Mesenchymal stem cell (in vitro differentiated cells and primary cell): ENCODE data around the gene POLH.
"Not testable (repeated sequence)": the region's sequence is repeated elsewhere in the genome, so short reads cannot be mapped to it uniquely, and the experiment has no call there.

ENCODE experiments used
- DNase-seq: peaks from one replicate; pipeline ENCODE4 v3.0.0-alpha.2; 2013
- H2AFZ ChIP-seq: one replicate; pipeline ENCODE4 v1.6.1; 2013; ENCODE audit warnings: low read depth, mild to moderate bottlenecking, control low read depth, inconsistent platforms, low read length, moderate library complexity
- H2AK5ac ChIP-seq: 2 replicates; pipeline ENCODE4 v1.6.1; 2013; ENCODE audit warnings: low read length, moderate library complexity, mild to moderate bottlenecking, inconsistent platforms; ENCODE audit not compliant: severe bottlenecking
- H2BK120ac ChIP-seq: one replicate; pipeline ENCODE4 v1.6.1; 2013; ENCODE audit warnings: low read depth, mild to moderate bottlenecking, inconsistent platforms, low read length, moderate library complexity
- H2BK12ac ChIP-seq, 2 experiments: one replicate each; pipeline ENCODE4 v1.6.1; 2013; ENCODE audit warnings: inconsistent platforms in 2 of 2, low read length in 2 of 2, mild to moderate bottlenecking in 2 of 2, moderate library complexity in 2 of 2, control low read depth in 1 of 2
- H2BK15ac ChIP-seq: one replicate; pipeline ENCODE4 v1.6.1; 2013; ENCODE audit warnings: mild to moderate bottlenecking, low read depth, inconsistent platforms; ENCODE audit not compliant: poor library complexity, severe bottlenecking
- H2BK5ac ChIP-seq: 2 replicates; pipeline ENCODE4 v1.6.1; 2013; ENCODE audit warnings: low read depth, mild to moderate bottlenecking, low read length, control low read depth, inconsistent platforms; ENCODE audit not compliant: poor library complexity, severe bottlenecking
- H3K14ac ChIP-seq, 2 experiments: one replicate each; pipeline ENCODE4 v1.6.1; 2013; ENCODE audit warnings: inconsistent platforms in 2 of 2, low read length in 2 of 2, control low read depth in 1 of 2, mild to moderate bottlenecking in 1 of 2, moderate library complexity in 1 of 2
- H3K18ac ChIP-seq, 2 experiments: one replicate each; pipeline ENCODE4 v1.6.1; 2013; ENCODE audit warnings: inconsistent platforms in 2 of 2, low read length in 2 of 2, control low read depth in 1 of 2, low read depth in 1 of 2, mild to moderate bottlenecking in 1 of 2
- H3K23ac ChIP-seq, 2 experiments: one replicate each; pipeline ENCODE4 v1.6.1; 2013; ENCODE audit warnings: inconsistent platforms in 2 of 2, low read length in 2 of 2, mild to moderate bottlenecking in 2 of 2, moderate library complexity in 2 of 2, control low read depth in 1 of 2
- H3K27ac ChIP-seq: 2 replicates; pipeline ENCODE4 v1.5.1; 2013; ENCODE audit warnings: mild to moderate bottlenecking, moderate library complexity, low read length, control low read depth, inconsistent platforms; ENCODE audit not compliant: poor library complexity, severe bottlenecking
- H3K27me3 ChIP-seq, 2 experiments: 2 replicates each; pipeline versions ENCODE4 v1.6.1 to v1.7.0; 2013; ENCODE audit warnings: low read length in 2 of 2, mild to moderate bottlenecking in 2 of 2, moderate library complexity in 2 of 2, control low read depth in 1 of 2, inconsistent platforms in 1 of 2; ENCODE audit not compliant: control insufficient read depth in 1 of 2, insufficient read depth in 1 of 2
- H3K36me3 ChIP-seq, 2 experiments: 2 replicates each; pipeline versions ENCODE4 v1.6.1 to v1.7.0; 2013; ENCODE audit warnings: low read length in 2 of 2, control low read depth in 1 of 2, inconsistent platforms in 1 of 2, low read depth in 1 of 2, mild to moderate bottlenecking in 1 of 2; ENCODE audit not compliant: insufficient read depth in 2 of 2, control insufficient read depth in 1 of 2
- H3K4ac ChIP-seq, 2 experiments: one replicate each; pipeline ENCODE4 v1.6.1; 2013; ENCODE audit warnings: inconsistent platforms in 2 of 2, low read length in 2 of 2, mild to moderate bottlenecking in 2 of 2, moderate library complexity in 2 of 2, control low read depth in 1 of 2, low read depth in 1 of 2
- H3K4me1 ChIP-seq: 2 replicates; pipeline ENCODE4 v1.6.1; 2013; ENCODE audit warnings: low read depth, low read length, control low read depth; ENCODE audit not compliant: control insufficient read depth, insufficient read depth
- H3K4me2 ChIP-seq: 2 replicates; pipeline ENCODE4 v1.6.1; 2013; ENCODE audit warnings: low read length, mild to moderate bottlenecking, inconsistent platforms; ENCODE audit not compliant: poor library complexity, severe bottlenecking
- H3K4me3 ChIP-seq, 2 experiments: 2 replicates each; pipeline versions ENCODE4 v1.5.1 to v1.7.0; 2013; ENCODE audit warnings: low read length in 2 of 2, mild to moderate bottlenecking in 2 of 2, control low read depth in 1 of 2, low read depth in 1 of 2; ENCODE audit not compliant: insufficient read depth in 1 of 2
- H3K79me1 ChIP-seq: replicated peaks from 2 replicates; pipeline ENCODE4 v1.6.1; 2013; ENCODE audit warnings: mild to moderate bottlenecking, control low read depth, low read length, inconsistent platforms; ENCODE audit not compliant: poor library complexity, severe bottlenecking
- H3K9ac ChIP-seq: 2 replicates; pipeline ENCODE4 v1.7.0; 2013; ENCODE audit warnings: mild to moderate bottlenecking, low read length, moderate library complexity
- H3K9me3 ChIP-seq: 2 replicates; pipeline ENCODE4 v1.7.0; 2013; ENCODE audit warnings: mild to moderate bottlenecking, low read length; ENCODE audit not compliant: control insufficient read depth
- H4K8ac ChIP-seq: one replicate; pipeline ENCODE4 v1.6.1; 2013; ENCODE audit warnings: inconsistent platforms, mild to moderate bottlenecking, low read length, moderate library complexity
- H4K91ac ChIP-seq: one replicate; pipeline ENCODE4 v1.6.1; 2013; ENCODE audit warnings: mild to moderate bottlenecking, low read length, inconsistent platforms
- WGBS: methylation state at CpG from one replicate; pipeline ENCODE4 v1.1.7; 2013; ENCODE audit warnings: mixed read lengths; 5-methylcytosine and 5-hydroxymethylcytosine counted together

The POLH gene

GRCh38 chr6:43557620-43558019 lies 18.4 kb upstream of the POLH start:
- not testable (repeated sequence) for H3K27me3 ChIP-seq, H2AFZ ChIP-seq, H3K9me3 ChIP-seq, H4K91ac ChIP-seq, H2BK120ac ChIP-seq, H3K4ac ChIP-seq, H3K27ac ChIP-seq, H3K18ac ChIP-seq, H3K14ac ChIP-seq, DNase-seq, H2BK15ac ChIP-seq, H3K79me1 ChIP-seq, H3K23ac ChIP-seq, H3K9ac ChIP-seq, H2BK12ac ChIP-seq, H3K4me1 ChIP-seq, H4K8ac ChIP-seq, H3K4me2 ChIP-seq, H2AK5ac ChIP-seq, H3K4me3 ChIP-seq, H2BK5ac ChIP-seq
- WGBS: 100% methylated on average over 6 of the region's 7 CpGs
- peaks cover 22 to 93% of the 10 kb centered on the region in 2 experiments for H3K36me3 ChIP-seq

GRCh38 chr6:43559328-43559727 lies 16.7 kb upstream of the POLH start:
- Histone ChIP-seq H3K4me2 (no peak overlapping the region), H3K18ac (no peak overlapping the region), H3K9me3 (no peaks in the 10 kb centered on the region), H3K4ac (no peak overlapping the region), H3K27ac (no peak overlapping the region), H4K8ac (no peak overlapping the region), H2BK15ac (no peak overlapping the region), H3K27me3 (no peaks in the 10 kb centered on the region), H3K9ac (no peak overlapping the region), H2BK12ac (no peak overlapping the region), H3K79me1 (peaks cover 4% of the 10 kb centered on the region), H2BK120ac (no peak overlapping the region), H4K91ac (no peak overlapping the region), H3K4me3 (no peak overlapping the region), H3K36me3 (peaks cover 29 to 94% of the 10 kb centered on the region in 2 experiments), H2AFZ (no peak overlapping the region), H3K14ac (no peak overlapping the region), H3K23ac (no peak overlapping the region), H2BK5ac (no peak overlapping the region), H2AK5ac (no peak overlapping the region), H3K4me1 (no peaks in the 10 kb centered on the region)
- no peak for DNase-seq

- H2BK120ac ChIP-seq: no peak overlapping the region
- H4K91ac ChIP-seq: no peak overlapping the region
- H3K14ac ChIP-seq: no peak overlapping the region
- H3K4ac ChIP-seq: no peak overlapping the region
- H3K4me1 ChIP-seq: peaks cover 2% of the 10 kb centered on the region
- no peak overlapping the region for H2BK15ac ChIP-seq
- DNase-seq: peak; percentile 55
- H3K27ac ChIP-seq: peak overlapping the region; percentile 81
- no peaks in the 10 kb centered on the region for H3K9me3 ChIP-seq
- no peak overlapping the region for H2BK5ac ChIP-seq
- H3K79me1 ChIP-seq: peaks cover 24% of the 10 kb centered on the region
- H3K27me3 ChIP-seq: no peaks in the 10 kb centered on the region
- no peak overlapping the region for H4K8ac ChIP-seq
- H2AFZ ChIP-seq: no peak overlapping the region
- no peak overlapping the region for H2BK12ac ChIP-seq
- H3K4me2 ChIP-seq: no peak overlapping the region
- no peak overlapping the region for H3K23ac ChIP-seq
- no peak overlapping the region for H2AK5ac ChIP-seq
- H3K9ac ChIP-seq: no peak overlapping the region
- WGBS: 86% methylated on average over 4 of the region's 5 CpGs
- H3K18ac ChIP-seq: no peak overlapping the region
- no peak overlapping the region for H3K4me3 ChIP-seq
- peaks cover 34 to 67% of the 10 kb centered on the region in 2 experiments for H3K36me3 ChIP-seq
These were observed 5.0 kb upstream of the POLH start for GRCh38 chr6:43570876-43571441.

- H3K4ac ChIP-seq: no peak overlapping the region
- H2BK15ac ChIP-seq: no peak overlapping the region
- no peak overlapping the region for H2AK5ac ChIP-seq
- DNase-seq: no peak
- no peaks in the 10 kb centered on the region for H3K27me3 ChIP-seq
- no peaks in the 10 kb centered on the region for H3K9me3 ChIP-seq
- H2BK12ac ChIP-seq: no peak overlapping the region
- no peak overlapping the region for H2AFZ ChIP-seq
- no peak overlapping the region for H3K27ac ChIP-seq
- no peak overlapping the region for H2BK5ac ChIP-seq
- no peak overlapping the region for H3K9ac ChIP-seq
- H3K36me3 ChIP-seq: peaks cover 29 to 59% of the 10 kb centered on the region in 2 experiments
- no peak overlapping the region for H3K4me2 ChIP-seq
- no peak overlapping the region for H3K4me3 ChIP-seq
- WGBS: 97% methylated on average over 4 of the region's 4 CpGs
- no peak overlapping the region for H4K91ac ChIP-seq
- peaks cover 2% of the 10 kb centered on the region for H3K4me1 ChIP-seq
- H3K18ac ChIP-seq: no peak overlapping the region
- H3K14ac ChIP-seq: no peak overlapping the region
- H4K8ac ChIP-seq: no peak overlapping the region
- no peak overlapping the region for H2BK120ac ChIP-seq
- H3K23ac ChIP-seq: no peak overlapping the region
- peaks cover 20% of the 10 kb centered on the region for H3K79me1 ChIP-seq
These were observed 4.0 kb upstream of the POLH start for GRCh38 chr6:43572015-43572414.
